Nephron progenitor cell (in vitro differentiated cells): ENCODE data around the gene CNPY3.
A peak's percentile ranks its signal among the peaks of the same experiment; 100 is the strongest.

Experiments
- DNase-seq: peaks from one replicate; pipeline ENCODE4 v3.0.0; 2021
- H3K27ac Mint-ChIP-seq: 2 replicates; pipeline ENCODE4 v1.8.0; 2021; ENCODE audit warnings: mild to moderate bottlenecking, moderate library complexity, mixed read lengths
- H3K27me3 Mint-ChIP-seq: 2 replicates; pipeline ENCODE4 v1.8.0; 2021; ENCODE audit warnings: mild to moderate bottlenecking, low read depth, mixed read lengths; ENCODE audit not compliant: poor library complexity
- H3K36me3 Mint-ChIP-seq: 2 replicates; pipeline ENCODE4 v1.8.0; 2021; ENCODE audit warnings: low read depth, mixed read lengths
- H3K4me1 Mint-ChIP-seq: 2 replicates; pipeline ENCODE4 v1.8.0; 2021; ENCODE audit warnings: mixed read lengths
- H3K4me3 Mint-ChIP-seq: 2 replicates; pipeline ENCODE4 v1.8.0; 2021; ENCODE audit warnings: mild to moderate bottlenecking, moderate library complexity, mixed read lengths
- H3K9me3 Mint-ChIP-seq: 2 replicates; pipeline ENCODE4 v1.8.0; 2021; ENCODE audit warnings: mild to moderate bottlenecking, moderate library complexity, mixed read lengths
- TF ChIP-seq, protein P1 (sequence below): fragments of 200-600 bp; sonication (generic); IDR thresholded peaks from 2 replicates; pipeline ENCODE4 v1.5.0; 2021; ENCODE audit warnings: antibody characterized with exemption

Gene CNPY3

GRCh38 chr6:42925248-42925857 is 3.9 kb upstream of the CNPY3 start:
- no peak overlapping the region for H3K27ac Mint-ChIP-seq
- no peaks in the 10 kb centered on the region for H3K36me3 Mint-ChIP-seq
- H3K9me3 Mint-ChIP-seq, result no peaks in the 10 kb centered on the region
- TF ChIP-seq, protein P1, sequence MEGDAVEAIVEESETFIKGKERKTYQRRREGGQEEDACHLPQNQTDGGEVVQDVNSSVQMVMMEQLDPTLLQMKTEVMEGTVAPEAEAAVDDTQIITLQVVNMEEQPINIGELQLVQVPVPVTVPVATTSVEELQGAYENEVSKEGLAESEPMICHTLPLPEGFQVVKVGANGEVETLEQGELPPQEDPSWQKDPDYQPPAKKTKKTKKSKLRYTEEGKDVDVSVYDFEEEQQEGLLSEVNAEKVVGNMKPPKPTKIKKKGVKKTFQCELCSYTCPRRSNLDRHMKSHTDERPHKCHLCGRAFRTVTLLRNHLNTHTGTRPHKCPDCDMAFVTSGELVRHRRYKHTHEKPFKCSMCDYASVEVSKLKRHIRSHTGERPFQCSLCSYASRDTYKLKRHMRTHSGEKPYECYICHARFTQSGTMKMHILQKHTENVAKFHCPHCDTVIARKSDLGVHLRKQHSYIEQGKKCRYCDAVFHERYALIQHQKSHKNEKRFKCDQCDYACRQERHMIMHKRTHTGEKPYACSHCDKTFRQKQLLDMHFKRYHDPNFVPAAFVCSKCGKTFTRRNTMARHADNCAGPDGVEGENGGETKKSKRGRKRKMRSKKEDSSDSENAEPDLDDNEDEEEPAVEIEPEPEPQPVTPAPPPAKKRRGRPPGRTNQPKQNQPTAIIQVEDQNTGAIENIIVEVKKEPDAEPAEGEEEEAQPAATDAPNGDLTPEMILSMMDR, result no peak
- H3K4me1 Mint-ChIP-seq, result peaks cover 28% of the 10 kb centered on the region
- no peak overlapping the region for H3K4me3 Mint-ChIP-seq
- no peak for DNase-seq
- peaks cover 19% of the 10 kb centered on the region for H3K27me3 Mint-ChIP-seq

DNA sequence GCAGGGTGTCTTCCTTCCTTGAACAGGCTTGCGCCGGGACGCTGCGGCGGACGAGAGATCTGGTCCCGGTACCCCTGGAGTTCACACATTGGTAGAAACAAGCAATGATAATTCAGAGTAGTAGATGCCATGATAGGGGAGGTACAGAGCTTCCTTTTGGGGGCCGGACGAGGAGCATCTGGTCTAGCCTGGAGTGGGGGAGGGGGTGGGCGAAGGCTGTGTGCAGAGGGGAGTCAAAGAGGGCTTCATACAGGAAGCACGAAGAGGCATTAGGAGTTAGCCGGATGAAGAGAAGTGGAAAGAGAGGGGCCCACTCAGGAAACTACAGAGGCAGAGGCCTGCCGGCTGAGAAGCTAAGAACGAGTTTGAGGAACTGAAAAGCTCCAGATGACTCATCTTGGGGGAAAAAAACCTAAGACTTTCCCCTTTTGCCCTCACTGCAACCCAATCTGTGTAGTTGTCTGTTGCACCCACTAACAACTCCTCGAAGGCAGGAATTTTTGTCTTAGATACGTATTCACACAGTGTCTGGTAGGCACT is 611 bp downstream of the CNPY3 start:
- peak overlapping the region; percentile 94 for H3K4me3 Mint-ChIP-seq
- TF ChIP-seq, protein P1, result no peak
- peak overlapping the region; percentile 98 for H3K27ac Mint-ChIP-seq
- DNase-seq, result no peak
- H3K27me3 Mint-ChIP-seq, result no peaks in the 10 kb centered on the region
- peaks cover 57% of the 10 kb centered on the region for H3K4me1 Mint-ChIP-seq
- no peaks in the 10 kb centered on the region for H3K9me3 Mint-ChIP-seq
- peaks cover 29% of the 10 kb centered on the region for H3K36me3 Mint-ChIP-seq

- peak overlapping the region; percentile 7 for H3K4me3 Mint-ChIP-seq
- peaks cover 45% of the 10 kb centered on the region for H3K4me1 Mint-ChIP-seq
- no peaks in the 10 kb centered on the region for H3K9me3 Mint-ChIP-seq
- H3K27ac Mint-ChIP-seq, result peak overlapping the region; percentile 87
- no peaks in the 10 kb centered on the region for H3K27me3 Mint-ChIP-seq
- no peak for DNase-seq
- TF ChIP-seq, protein P1, result no peak
- peaks cover 49% of the 10 kb centered on the region for H3K36me3 Mint-ChIP-seq
These were observed 3.1 kb downstream of the CNPY3 start for GRCh38 chr6:42932412-42932811.

DNA sequence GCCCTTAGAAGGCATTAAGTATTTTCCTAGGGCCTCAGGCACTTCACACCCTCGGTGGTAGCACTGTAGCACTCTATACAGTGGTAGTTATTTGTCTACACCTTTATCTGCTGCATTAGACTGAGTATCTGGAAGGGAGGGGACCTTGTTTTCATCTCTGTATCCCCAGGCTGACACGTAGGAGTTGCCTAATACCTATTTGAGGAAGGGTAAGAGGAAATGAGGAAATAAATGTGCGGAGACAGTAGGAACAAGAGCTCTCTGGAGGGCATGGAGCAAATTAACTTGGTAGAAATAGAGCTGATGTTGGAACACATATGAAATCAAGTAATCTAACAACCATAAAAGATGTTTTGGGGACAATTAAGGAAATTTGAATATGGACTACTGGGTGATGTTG is 3.9 kb downstream of the CNPY3 start:
- DNase-seq, result no peak
- TF ChIP-seq, protein P1, result no peak
- Mint-ChIP-seq H3K36me3 (peaks cover 56% of the 10 kb centered on the region), H3K9me3 (no peaks in the 10 kb centered on the region), H3K27ac (no peak overlapping the region), H3K4me1 (peaks cover 49% of the 10 kb centered on the region), H3K27me3 (no peaks in the 10 kb centered on the region), H3K4me3 (no peak overlapping the region)

GRCh38 chr6:42935322-42935721 is 6.0 kb downstream of the CNPY3 start:
- Mint-ChIP-seq H3K27ac (no peak overlapping the region), H3K27me3 (no peaks in the 10 kb centered on the region), H3K36me3 (peaks cover 56% of the 10 kb centered on the region)

More at GRCh38 chr6:42935322-42935721, 6.0 kb downstream of the CNPY3 start:
- no peaks in the 10 kb centered on the region for H3K9me3 Mint-ChIP-seq
- TF ChIP-seq, protein P1, result no peak
- H3K4me3 Mint-ChIP-seq, result no peak overlapping the region
- no peak for DNase-seq
- H3K4me1 Mint-ChIP-seq, result peaks cover 34% of the 10 kb centered on the region
